NT2/D1 (cell line): ENCODE results near the gene ATP1B4.

ENCODE experiments used
- DNase-seq: peaks from one replicate; pipeline ENCODE4 v3.0.0-alpha.2; 2011; ENCODE audit warnings: low read depth, low spot score
- H3K27me3 ChIP-seq: 2 replicates; pipeline ENCODE4 v1.6.0; 2011; ENCODE audit warnings: mild to moderate bottlenecking; ENCODE audit not compliant: insufficient read length, insufficient read depth
- H3K36me3 ChIP-seq: 2 replicates; pipeline ENCODE4 v1.6.1; 2011; ENCODE audit warnings: mild to moderate bottlenecking, low read length, mixed read lengths; ENCODE audit not compliant: insufficient read depth, insufficient read length
- H3K4me1 ChIP-seq: 2 replicates; pipeline ENCODE4 v1.5.1; 2011; ENCODE audit not compliant: insufficient read depth, insufficient read length
- H3K4me3 ChIP-seq: 2 replicates; pipeline ENCODE4 v1.5.1; 2011; ENCODE audit warnings: low read depth; ENCODE audit not compliant: insufficient read length
- H3K9ac ChIP-seq: 2 replicates; pipeline ENCODE4 v1.6.0; 2011; ENCODE audit warnings: low read depth; ENCODE audit not compliant: insufficient read length
- H3K9me3 ChIP-seq: 2 replicates; pipeline ENCODE4 v1.5.1; 2011; ENCODE audit warnings: mild to moderate bottlenecking, low read length; ENCODE audit not compliant: insufficient read depth
- SUZ12 ChIP-seq: IDR thresholded peaks from 2 replicates; pipeline ENCODE4 v1.6.1; 2011; ENCODE audit not compliant: insufficient read length, insufficient read depth; ENCODE audit errors: extremely low read depth
- YY1 ChIP-seq: IDR thresholded peaks from 2 replicates; pipeline ENCODE4 v1.6.1; 2011; ENCODE audit not compliant: insufficient read length, insufficient read depth
- ZNF274 ChIP-seq: IDR thresholded peaks from 2 replicates; pipeline ENCODE4 v1.6.1; 2011; ENCODE audit warnings: mild to moderate bottlenecking, low read depth, low read length

ATP1B4 gene

GRCh38 chrX:120358737-120359456, 3.0 kb upstream of the ATP1B4 start:
- H3K4me3 ChIP-seq, result no peak overlapping the region
- no peaks in the 10 kb centered on the region for H3K27me3 ChIP-seq
- no peak overlapping the region for H3K9ac ChIP-seq
- TF ChIP-seq YY1, result no peak
- TF ChIP-seq SUZ12, result no peak
- no peak for TF ChIP-seq ZNF274
- H3K36me3 ChIP-seq, result no peaks in the 10 kb centered on the region
- H3K4me1 ChIP-seq, result no peaks in the 10 kb centered on the region
- DNase-seq, result no peak
- no peaks in the 10 kb centered on the region for H3K9me3 ChIP-seq

- no peaks in the 10 kb centered on the region for H3K27me3 ChIP-seq
- no peaks in the 10 kb centered on the region for H3K36me3 ChIP-seq
- no peaks in the 10 kb centered on the region for H3K4me1 ChIP-seq
- DNase-seq, result no peak
- H3K4me3 ChIP-seq, result no peak overlapping the region
- H3K9me3 ChIP-seq, result no peaks in the 10 kb centered on the region
- TF ChIP-seq ZNF274, result no peak
- TF ChIP-seq SUZ12, result no peak
- TF ChIP-seq YY1, result no peak
- no peak overlapping the region for H3K9ac ChIP-seq
These were observed 3.4 kb downstream of the ATP1B4 start for GRCh38 chrX:120365320-120365719.

- no peak overlapping the region for H3K4me3 ChIP-seq
- no peak overlapping the region for H3K9ac ChIP-seq
- no peaks in the 10 kb centered on the region for H3K36me3 ChIP-seq
- TF ChIP-seq SUZ12, result no peak
- TF ChIP-seq YY1, result no peak
- no peak for TF ChIP-seq ZNF274
- H3K9me3 ChIP-seq, result no peaks in the 10 kb centered on the region
- DNase-seq, result no peak
- H3K4me1 ChIP-seq, result no peaks in the 10 kb centered on the region
- no peaks in the 10 kb centered on the region for H3K27me3 ChIP-seq
These were observed 4.1 kb downstream of the ATP1B4 start for GRCh38 chrX:120365968-120366367.

- Histone ChIP-seq H3K9me3 (no peaks in the 10 kb centered on the region), H3K36me3 (no peaks in the 10 kb centered on the region), H3K4me3 (no peak overlapping the region), H3K27me3 (no peaks in the 10 kb centered on the region), H3K9ac (no peak overlapping the region), H3K4me1 (no peaks in the 10 kb centered on the region)
- TF ChIP-seq ZNF274 (no peak), SUZ12 (no peak), YY1 (no peak)
- no peak for DNase-seq
These were observed 4.9 kb downstream of the ATP1B4 start for GRCh38 chrX:120366794-120367193.

- Histone ChIP-seq H3K4me1 (no peaks in the 10 kb centered on the region), H3K9me3 (no peaks in the 10 kb centered on the region), H3K36me3 (no peaks in the 10 kb centered on the region), H3K27me3 (no peaks in the 10 kb centered on the region), H3K4me3 (no peak overlapping the region), H3K9ac (no peak overlapping the region)
- no peak for DNase-seq
- TF ChIP-seq YY1 (no peak), ZNF274 (no peak), SUZ12 (no peak)
These were observed 5.7 kb downstream of the ATP1B4 start for GRCh38 chrX:120367402-120368109.

GRCh38 chrX:120372667-120373370, 10.9 kb downstream of the ATP1B4 start:
- DNase-seq, result no peak
- no peaks in the 10 kb centered on the region for H3K4me1 ChIP-seq
- TF ChIP-seq YY1, result no peak
- TF ChIP-seq ZNF274, result no peak
- no peak for TF ChIP-seq SUZ12
- no peaks in the 10 kb centered on the region for H3K36me3 ChIP-seq
- H3K9me3 ChIP-seq, result no peaks in the 10 kb centered on the region
- no peak overlapping the region for H3K4me3 ChIP-seq
- no peak overlapping the region for H3K9ac ChIP-seq
- peaks cover 7% of the 10 kb centered on the region for H3K27me3 ChIP-seq

- Histone ChIP-seq H3K36me3 (no peaks in the 10 kb centered on the region), H3K27me3 (peaks cover 25% of the 10 kb centered on the region), H3K4me3 (no peak overlapping the region), H3K9ac (no peak overlapping the region), H3K9me3 (no peaks in the 10 kb centered on the region), H3K4me1 (peaks cover 2% of the 10 kb centered on the region)
- TF ChIP-seq SUZ12, result no peak
- DNase-seq, result no peak
These were observed 15.3 kb downstream of the ATP1B4 start for GRCh38 chrX:120377179-120377578.
